Nephron progenitor cell (in vitro differentiated cells): Measurements from ENCODE around the gene PRAF2.

ENCODE experiments used
- DNase-seq: peaks from one replicate; pipeline ENCODE4 v3.0.0; 2021
- H3K27ac Mint-ChIP-seq: 2 replicates; pipeline ENCODE4 v1.8.0; 2021; ENCODE audit warnings: mild to moderate bottlenecking, moderate library complexity, mixed read lengths
- H3K27me3 Mint-ChIP-seq: 2 replicates; pipeline ENCODE4 v1.8.0; 2021; ENCODE audit warnings: mild to moderate bottlenecking, low read depth, mixed read lengths; ENCODE audit not compliant: poor library complexity
- H3K36me3 Mint-ChIP-seq: 2 replicates; pipeline ENCODE4 v1.8.0; 2021; ENCODE audit warnings: low read depth, mixed read lengths
- H3K4me1 Mint-ChIP-seq: 2 replicates; pipeline ENCODE4 v1.8.0; 2021; ENCODE audit warnings: mixed read lengths
- H3K4me3 Mint-ChIP-seq: 2 replicates; pipeline ENCODE4 v1.8.0; 2021; ENCODE audit warnings: mild to moderate bottlenecking, moderate library complexity, mixed read lengths
- H3K9me3 Mint-ChIP-seq: 2 replicates; pipeline ENCODE4 v1.8.0; 2021; ENCODE audit warnings: mild to moderate bottlenecking, moderate library complexity, mixed read lengths
- CTCF ChIP-seq: fragments of 200-600 bp; sonication (generic); IDR thresholded peaks from 2 replicates; pipeline ENCODE4 v1.5.0; 2021; ENCODE audit warnings: antibody characterized with exemption

The PRAF2 gene

DNA sequence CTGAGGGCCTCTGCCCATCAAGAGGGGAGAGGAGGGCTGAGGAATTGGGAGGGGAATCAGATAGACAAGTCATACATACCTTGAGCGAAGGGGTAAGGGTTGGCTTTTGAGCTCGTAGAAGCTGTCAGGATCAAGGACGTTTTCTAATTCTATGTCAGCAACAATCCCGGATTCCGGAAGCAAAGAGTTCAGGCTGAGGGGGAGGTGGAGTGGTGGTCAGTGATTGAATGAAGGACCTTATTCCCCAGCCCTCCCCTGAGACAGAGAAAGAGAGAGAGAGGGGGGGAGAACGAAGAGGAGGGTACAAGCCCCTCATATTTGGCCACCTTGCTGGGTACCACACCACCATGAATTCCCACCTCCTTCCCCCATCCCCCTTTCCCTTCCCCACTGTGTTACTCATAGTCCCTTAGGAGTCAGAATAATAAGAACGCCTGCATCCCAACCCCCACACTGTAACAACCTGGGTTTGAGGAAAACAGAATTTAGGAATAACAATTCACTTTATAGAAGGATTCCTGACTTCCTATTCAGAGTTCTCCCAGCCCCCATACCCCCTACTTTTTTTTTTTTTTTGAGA lies 33.3 kb downstream of the PRAF2 start:
- H3K27me3 Mint-ChIP-seq: peaks cover 3% of the 10 kb centered on the region
- H3K4me3 Mint-ChIP-seq: peak overlapping the region; percentile 93
- H3K9me3 Mint-ChIP-seq: peaks cover 35% of the 10 kb centered on the region
- no peak for TF ChIP-seq CTCF
- peaks cover 17% of the 10 kb centered on the region for H3K36me3 Mint-ChIP-seq
- peaks cover 41% of the 10 kb centered on the region for H3K4me1 Mint-ChIP-seq
- peak overlapping the region; percentile 75 for H3K27ac Mint-ChIP-seq
- DNase-seq: no peak

- Mint-ChIP-seq H3K9me3 (peaks cover 37% of the 10 kb centered on the region), H3K4me1 (peaks cover 41% of the 10 kb centered on the region), H3K27me3 (peaks cover 3% of the 10 kb centered on the region), H3K4me3 (peak overlapping the region; percentile 93), H3K27ac (peak overlapping the region; percentile 97), H3K36me3 (peaks cover 20% of the 10 kb centered on the region)
- no peak for TF ChIP-seq CTCF
- peak; percentile 63 for DNase-seq
These were observed 34.0 kb downstream of the PRAF2 start for GRCh38 chrX:49039598-49040375.

DNA sequence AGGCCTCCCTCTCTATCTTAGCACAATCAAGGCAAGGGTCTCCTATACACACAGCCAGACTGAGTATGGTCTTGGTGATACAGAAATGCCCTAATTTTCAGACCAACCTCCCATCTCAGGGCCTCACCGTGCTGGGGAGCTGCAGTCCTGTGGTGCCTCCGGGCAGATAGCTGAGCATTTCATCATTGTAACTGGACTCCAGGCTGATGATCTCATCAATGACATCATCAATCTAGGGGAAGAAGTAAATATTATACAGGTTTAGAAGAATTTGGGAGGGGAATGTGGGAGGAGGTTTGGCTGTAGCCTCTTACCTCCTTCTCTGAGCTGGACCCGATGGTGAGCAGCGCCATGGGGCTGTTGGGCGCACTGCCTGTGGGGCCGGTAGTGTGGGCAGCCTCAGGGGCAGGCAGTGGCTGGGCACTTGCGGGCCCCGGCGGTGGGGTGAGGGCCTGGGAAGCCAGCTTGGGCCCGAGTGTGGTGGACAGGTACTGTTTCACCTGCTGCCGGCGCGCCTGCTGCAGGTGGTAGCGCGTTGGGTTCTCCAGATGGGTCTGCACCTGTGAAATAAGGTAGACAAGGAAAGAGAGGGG lies 35.8 kb downstream of the PRAF2 start:
- Mint-ChIP-seq H3K4me1 (peaks cover 41% of the 10 kb centered on the region), H3K36me3 (peaks cover 38% of the 10 kb centered on the region), H3K27ac (peak overlapping the region; percentile 72), H3K4me3 (no peak overlapping the region), H3K9me3 (peaks cover 41% of the 10 kb centered on the region), H3K27me3 (peaks cover 3% of the 10 kb centered on the region)
- DNase-seq: no peak
- TF ChIP-seq CTCF: no peak

GRCh38 chrX:49030283-49030682 lies 43.5 kb downstream of the PRAF2 start:
- Mint-ChIP-seq H3K4me3 (no peak overlapping the region), H3K9me3 (peaks cover 41% of the 10 kb centered on the region), H3K4me1 (no peaks in the 10 kb centered on the region), H3K36me3 (peaks cover 39% of the 10 kb centered on the region), H3K27me3 (no peaks in the 10 kb centered on the region), H3K27ac (no peak overlapping the region)
- no peak for TF ChIP-seq CTCF
- DNase-seq: no peak

GRCh38 chrX:49029876-49030275 lies 43.9 kb downstream of the PRAF2 start:
- no peak overlapping the region for H3K27ac Mint-ChIP-seq

More at GRCh38 chrX:49029876-49030275, 43.9 kb downstream of the PRAF2 start:
- Mint-ChIP-seq H3K9me3 (peaks cover 41% of the 10 kb centered on the region), H3K4me1 (no peaks in the 10 kb centered on the region), H3K4me3 (no peak overlapping the region), H3K27me3 (no peaks in the 10 kb centered on the region), H3K36me3 (peaks cover 38% of the 10 kb centered on the region)
- no peak for DNase-seq
- no peak for TF ChIP-seq CTCF
